Measurements from ENCODE around the gene KHDRBS1.

- TF ChIP-seq TEAD2 (tag; IDR thresholded peaks at IDR 0.05) (no peak), RFX5 (IDR thresholded peaks at IDR 0.05; ENCODE audit: low read depth, low read length) (no peak), CTCF (IDR thresholded peaks at IDR 0.05 in 2 of 3, conservative IDR thresholded peaks at IDR 0.05 in 1 of 3; ENCODE audit: insufficient read depth in 2 of 3, low read depth in 1 of 3, low read length in 3 of 3) (0 out of 6 replicates have a peak, but pooled peaks of 1 of the 3 experiments have one; percentile 31), ZNF740 (CRISPR knock-in tag; IDR thresholded peaks at IDR 0.05) (no peak), ZNF740 (tag; IDR thresholded peaks at IDR 0.05) (no peak), ZBTB7A (IDR thresholded peaks at IDR 0.05; ENCODE audit: borderline replicate concordance, control insufficient read depth, low read depth, low read length) (no peak), ZFP91 (CRISPR knock-in tag; IDR thresholded peaks at IDR 0.05) (no peak), IFI16 (CRISPR knock-in tag; IDR thresholded peaks at IDR 0.05) (no peak), POLR2A (conservative IDR thresholded peaks at IDR 0.05) (no peak), ZBED1 (IDR thresholded peaks at IDR 0.05) (no peak), NCOA2 (IDR thresholded peaks at IDR 0.05; ENCODE audit: partially characterized antibody in 2 of 2) (no peak), POLR2AphosphoS5 (IDR thresholded peaks at IDR 0.05; ENCODE audit: control insufficient read depth, insufficient read depth, low read depth, low read length) (no peak), CTCFL (IDR thresholded peaks at IDR 0.05; ENCODE audit: borderline replicate concordance, insufficient read depth, low read depth, low read length, poor library complexity, severe bottlenecking) (no peak), ZNF217 (CRISPR knock-in tag; IDR thresholded peaks at IDR 0.05) (no peak)
Observed at GRCh38 chr1:32071758-32072621, 58.3 kb downstream of the KHDRBS1 start.

Data from K562 (cell line).